Right atrium auricular region (tissue), 2 donors: ENCODE data around the gene DST. TPM values are rescaled to one million over a fixed set of nuclear protein-coding genes. Genes with fewer than 3 reads are reported as not detected.

ENCODE experiments used
- DNase-seq: peaks from one replicate; pipeline ENCODE4 v3.0.0-alpha.2; 2019; ENCODE audit warnings: low spot score
- H3K27ac ChIP-seq, 2 donors: fragments of 200-600 bp; sonication (generic); 1 replicate in 1 of 2; 2 replicates in 1 of 2; pipeline ENCODE4 v1.5.1; 2016 to 2019
- H3K27me3 ChIP-seq, 2 donors: fragments of 200-600 bp; sonication (generic); one replicate each; pipeline versions ENCODE4 v1.5.1 to v1.6.0; 2017 to 2019
- H3K36me3 ChIP-seq: fragments of 200-600 bp; sonication (generic); one replicate; pipeline ENCODE4 v1.5.1; 2016
- H3K4me1 ChIP-seq, 2 donors: fragments of 200-600 bp; sonication (generic); one replicate each; pipeline versions ENCODE4 v1.5.1 to v1.6.0; 2017 to 2019
- H3K4me3 ChIP-seq, 2 donors: fragments of 200-600 bp; sonication (generic); 1 replicate in 1 of 2; 2 replicates in 1 of 2; pipeline ENCODE4 v1.5.1; 2017 to 2019; ENCODE audit warnings: mild to moderate bottlenecking in 1 of 2, moderate library complexity in 1 of 2
- H3K9me3 ChIP-seq, 2 donors: fragments of 200-600 bp; sonication (generic); one replicate each; pipeline ENCODE4 v1.5.1; 2019
- CTCF ChIP-seq, 2 donors: fragments of 200-600 bp; sonication (generic); IDR thresholded peaks; one replicate each; pipeline ENCODE4 v1.5.1; 2019; ENCODE audit warnings: antibody characterized with exemption in 2 of 2
- total RNA-seq, 2 donors: library from RNA; depleted of rRNA; stranded (reverse); fragments of >200 nt; gene quantifications; one replicate each; pipeline ENCODE4 v1.1.0, GENCODE V29; 2016

Gene DST
- total RNA-seq, 2 donors from 2014 or later = 257 to 285 TPM

GRCh38 chr6:56593801-56594318 is 48.8 kb downstream of the DST start:
- Histone ChIP-seq H3K27ac (no peak overlapping the region), H3K4me3 (no peak overlapping the region), H3K9me3 (no peaks in the 10 kb centered on the region), H3K4me1 (no peaks in the 10 kb centered on the region), H3K36me3 (peaks cover 73% of the 10 kb centered on the region), H3K27me3 (no peaks in the 10 kb centered on the region)
- TF ChIP-seq CTCF (IDR thresholded peaks at IDR 0.05) = no peak
- no peak for DNase-seq

GRCh38 chr6:56582236-56582635 is 60.5 kb downstream of the DST start:
- TF ChIP-seq CTCF (IDR thresholded peaks at IDR 0.05) = no peak
- peaks cover 6% of the 10 kb centered on the region for H3K36me3 ChIP-seq
- H3K4me1 ChIP-seq = no peaks in the 10 kb centered on the region
- no peak for DNase-seq
- H3K4me3 ChIP-seq = no peak overlapping the region
- no peak overlapping the region for H3K27ac ChIP-seq
- H3K9me3 ChIP-seq = no peaks in the 10 kb centered on the region
- H3K27me3 ChIP-seq = no peaks in the 10 kb centered on the region

GRCh38 chr6:56581296-56581925 is 61.3 kb downstream of the DST start:
- Histone ChIP-seq H3K9me3 (no peaks in the 10 kb centered on the region), H3K4me3 (no peak overlapping the region), H3K4me1 (no peaks in the 10 kb centered on the region), H3K27me3 (no peaks in the 10 kb centered on the region), H3K36me3 (peaks cover 10% of the 10 kb centered on the region), H3K27ac (no peak overlapping the region)
- TF ChIP-seq CTCF (IDR thresholded peaks at IDR 0.05) = no peak
- DNase-seq = no peak

- Histone ChIP-seq H3K4me1 (no peaks in the 10 kb centered on the region), H3K9me3 (no peaks in the 10 kb centered on the region), H3K27ac (no peak overlapping the region), H3K27me3 (no peaks in the 10 kb centered on the region), H3K36me3 (peaks cover 22% of the 10 kb centered on the region), H3K4me3 (no peak overlapping the region)
- TF ChIP-seq CTCF (IDR thresholded peaks at IDR 0.05) = no peak
- no peak for DNase-seq
These were observed 62.4 kb downstream of the DST start for GRCh38 chr6:56580271-56580670.

GRCh38 chr6:56579155-56579851 is 63.4 kb downstream of the DST start:
- TF ChIP-seq CTCF (IDR thresholded peaks at IDR 0.05) = no peak
- Histone ChIP-seq H3K27me3 (no peaks in the 10 kb centered on the region), H3K27ac (no peak overlapping the region), H3K9me3 (no peaks in the 10 kb centered on the region), H3K36me3 (peaks cover 22% of the 10 kb centered on the region), H3K4me3 (no peak overlapping the region), H3K4me1 (no peaks in the 10 kb centered on the region)
- no peak for DNase-seq
